Peyer's patch (tissue), 4 donors: ENCODE data around the gene TUFT1. TPM values are rescaled to one million over a fixed set of nuclear protein-coding genes. Genes with fewer than 3 reads are reported as not detected.
A peak's percentile ranks its signal among the peaks of the same experiment; 100 is the strongest.

ENCODE experiments used
- DNase-seq, 3 donors: peaks; one replicate each; pipeline ENCODE4 v3.0.0-alpha.2; 2017 to 2019
- H3K27ac ChIP-seq, 4 donors: fragments of 200-600 bp; sonication (generic); one replicate each; pipeline ENCODE4 v1.5.1; 2016 to 2019
- H3K27me3 ChIP-seq, 2 donors: fragments of 200-600 bp; sonication (generic); one replicate each; pipeline ENCODE4 v1.5.1; 2019
- H3K36me3 ChIP-seq, 3 donors: fragments of 200-600 bp; sonication (generic); one replicate each; pipeline ENCODE4 v1.5.1; 2016 to 2019
- H3K4me1 ChIP-seq, 4 donors: fragments of 200-600 bp; sonication (generic); one replicate each; pipeline ENCODE4 v1.5.1; 2016 to 2019
- H3K4me3 ChIP-seq, 4 donors: fragments of 200-600 bp; sonication (generic); 1 replicate in 3 of 4; 2 replicates in 1 of 4; pipeline ENCODE4 v1.5.1; 2016 to 2019; ENCODE audit warnings: mild to moderate bottlenecking in 1 of 4
- H3K9me3 ChIP-seq, 4 donors: fragments of 200-600 bp; sonication (generic); one replicate each; pipeline ENCODE4 v1.5.1; 2016 to 2019; ENCODE audit warnings: mild to moderate bottlenecking in 1 of 4
- CTCF ChIP-seq, 6 experiments: fragments of 450-650 bp in 4 of 6; fragments of 200-600 bp in 2 of 6; sonication (generic) in 1 of 6; IDR thresholded peaks; one replicate each; pipeline ENCODE4 v1.5.1; 2017 to 2019; ENCODE audit warnings: antibody characterized with exemption in 6 of 6, mild to moderate bottlenecking in 3 of 6, moderate library complexity in 1 of 6
- POLR2A ChIP-seq, 2 donors: fragments of 450-650 bp; IDR thresholded peaks; one replicate each; pipeline ENCODE4 v1.5.1; 2017; ENCODE audit warnings: antibody characterized with exemption in 2 of 2, mild to moderate bottlenecking in 2 of 2, moderate library complexity in 2 of 2
- total RNA-seq, 4 donors: library from RNA; depleted of rRNA; stranded (reverse); fragments of >200 nt; gene quantifications; one replicate each; pipeline ENCODE4 v1.1.0, GENCODE V29; 2016

The TUFT1 gene
- total RNA-seq, 4 donors from 2014 or later = 12.4 to 23.4 (median 19.3) TPM

- Histone ChIP-seq H3K27me3 (no peaks in the 10 kb centered on the region), H3K4me1 (peaks cover 0 to 31% (median 3%) of the 10 kb centered on the region in 4 donors), H3K36me3 (no peaks in the 10 kb centered on the region), H3K9me3 (no peaks in the 10 kb centered on the region), H3K4me3 (peak overlapping the region; percentile 97 to 100 (median 98)), H3K27ac (peak overlapping the region; percentile 80 to 96 (median 93))
- TF ChIP-seq CTCF (IDR thresholded peaks at IDR 0.05) (no peak), POLR2A (IDR thresholded peaks at IDR 0.05) (no peak)
- DNase-seq = peak in 1 of 3 donors; percentile 52
Observed at GRCh38 chr1:151612501-151613281, 72.6 kb downstream of the TUFT1 start.

- H3K27me3 ChIP-seq = no peaks in the 10 kb centered on the region
- H3K4me1 ChIP-seq = peaks cover 0 to 33% (median 3%) of the 10 kb centered on the region in 4 donors
- peak overlapping the region in 2 of 4 donors; percentile 92 to 96 for H3K27ac ChIP-seq
- H3K36me3 ChIP-seq = no peaks in the 10 kb centered on the region
- no peaks in the 10 kb centered on the region for H3K9me3 ChIP-seq
- DNase-seq = no peak
- no peak for TF ChIP-seq CTCF (IDR thresholded peaks at IDR 0.05)
- TF ChIP-seq POLR2A (IDR thresholded peaks at IDR 0.05) = no peak
- peak overlapping the region; percentile 97 to 100 (median 98) for H3K4me3 ChIP-seq
Observed at GRCh38 chr1:151613282-151613780, 73.2 kb downstream of the TUFT1 start.

- Histone ChIP-seq H3K4me3 (no peak overlapping the region), H3K27ac (no peak overlapping the region), H3K4me1 (peaks cover 0 to 48% (median 3%) of the 10 kb centered on the region in 4 donors), H3K27me3 (no peaks in the 10 kb centered on the region), H3K36me3 (no peaks in the 10 kb centered on the region), H3K9me3 (no peaks in the 10 kb centered on the region)
- no peak for DNase-seq
- no peak for TF ChIP-seq POLR2A (IDR thresholded peaks at IDR 0.05)
- no peak for TF ChIP-seq CTCF (IDR thresholded peaks at IDR 0.05)
Observed at GRCh38 chr1:151615711-151616504, 75.8 kb downstream of the TUFT1 start.

GRCh38 chr1:151616505-151616849, 76.4 kb downstream of the TUFT1 start:
- Histone ChIP-seq H3K36me3 (no peaks in the 10 kb centered on the region), H3K9me3 (no peaks in the 10 kb centered on the region), H3K27me3 (no peaks in the 10 kb centered on the region), H3K4me1 (peaks cover 0 to 52% (median 4%) of the 10 kb centered on the region in 4 donors), H3K27ac (no peak overlapping the region), H3K4me3 (no peak overlapping the region)
- no peak for DNase-seq
- TF ChIP-seq POLR2A (IDR thresholded peaks at IDR 0.05) (no peak), CTCF (IDR thresholded peaks at IDR 0.05) (no peak)

- H3K4me1 ChIP-seq = peaks cover 0 to 49% (median 4%) of the 10 kb centered on the region in 4 donors
- no peaks in the 10 kb centered on the region for H3K9me3 ChIP-seq
- no peak overlapping the region for H3K4me3 ChIP-seq
- DNase-seq = no peak
- TF ChIP-seq POLR2A (IDR thresholded peaks at IDR 0.05) (no peak), CTCF (IDR thresholded peaks at IDR 0.05) (no peak)
- no peaks in the 10 kb centered on the region for H3K36me3 ChIP-seq
- no peak overlapping the region for H3K27ac ChIP-seq
- H3K27me3 ChIP-seq = no peaks in the 10 kb centered on the region
Observed at GRCh38 chr1:151618003-151618402, 77.9 kb downstream of the TUFT1 start.
